ENCODE data around the gene RNF38.
"Not testable (repeated sequence)": the region's sequence is repeated elsewhere in the genome, so short reads cannot be mapped to it uniquely, and the experiment has no call there.

RNF38 gene

DNA sequence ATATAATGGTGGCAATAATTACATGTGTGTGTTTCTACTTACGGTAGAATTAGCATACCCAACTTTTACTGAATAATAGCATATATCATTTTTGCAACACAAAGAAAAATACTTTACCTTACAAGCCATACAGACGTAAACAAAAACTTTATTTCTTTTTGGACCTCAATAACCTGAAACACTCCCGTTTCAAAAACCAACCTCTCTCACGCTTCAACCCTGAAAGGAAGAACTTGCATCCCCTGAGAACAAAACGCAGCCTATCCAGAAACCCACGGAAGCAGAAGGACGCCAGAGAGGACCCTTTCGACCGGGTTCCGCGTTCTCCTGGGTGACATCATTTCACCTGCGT is at the start of gene RNF38:
Gene RNF38 (minus strand): TSS at position 290 of the 352 bp plus-strand sequence. CDS start 161 bp downstream, at position 129.
- no peak for DNase-seq

GRCh38 chr9:36448555-36448954 is 48.5 kb upstream of the RNF38 start:
- not testable (repeated sequence) for DNase-seq

GRCh38 chr9:36448017-36448416 is 47.9 kb upstream of the RNF38 start:
- DNase-seq: no peak

DNA sequence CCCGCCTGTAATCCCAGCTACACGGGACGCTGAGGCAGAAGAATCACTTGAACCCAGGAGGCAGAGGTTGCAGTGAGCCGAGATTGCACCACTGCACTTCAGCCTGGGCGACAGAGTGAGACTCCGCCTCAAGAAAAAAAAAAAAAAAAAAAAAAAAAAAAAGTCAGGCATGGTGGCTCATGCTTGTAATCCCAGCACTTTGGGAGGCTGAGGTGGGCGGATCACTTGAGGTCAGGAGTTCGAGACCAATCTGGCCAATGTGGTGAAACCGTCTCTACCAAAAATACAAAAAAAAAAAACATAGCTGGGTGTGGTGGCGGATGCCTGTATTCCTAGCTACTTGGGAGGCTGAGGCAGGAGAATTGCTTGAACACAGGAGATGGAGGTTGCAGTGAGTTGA is 46.6 kb upstream of the RNF38 start:
- DNase-seq: not testable (repeated sequence)

- no peak for DNase-seq
These were observed 45.8 kb upstream of the RNF38 start for GRCh38 chr9:36445800-36446361.

DNA sequence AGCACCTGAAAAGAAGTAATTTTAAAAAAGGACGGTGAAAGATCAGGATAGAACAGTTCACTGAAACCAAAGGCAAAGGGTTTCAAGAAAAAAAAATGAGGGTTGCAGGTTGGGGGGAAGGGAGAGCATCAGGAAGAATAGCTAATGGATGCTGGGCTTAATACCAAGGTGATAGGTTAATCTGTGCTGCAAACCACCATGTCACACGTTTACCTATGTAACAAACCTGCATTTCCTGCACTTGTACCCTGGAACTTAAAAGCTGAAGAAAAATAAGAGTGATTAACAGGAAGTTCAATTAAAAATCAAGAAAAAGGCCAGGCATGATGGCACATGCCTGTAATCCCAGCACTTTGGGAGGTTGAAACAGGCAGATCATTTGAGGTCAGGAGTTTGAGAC is 44.1 kb upstream of the RNF38 start:
- no peak for DNase-seq

- DNase-seq: no peak
These were observed 43.5 kb upstream of the RNF38 start for GRCh38 chr9:36443581-36443980.

- no peak for DNase-seq
These were observed 42.6 kb upstream of the RNF38 start for GRCh38 chr9:36442710-36443109.

DNA sequence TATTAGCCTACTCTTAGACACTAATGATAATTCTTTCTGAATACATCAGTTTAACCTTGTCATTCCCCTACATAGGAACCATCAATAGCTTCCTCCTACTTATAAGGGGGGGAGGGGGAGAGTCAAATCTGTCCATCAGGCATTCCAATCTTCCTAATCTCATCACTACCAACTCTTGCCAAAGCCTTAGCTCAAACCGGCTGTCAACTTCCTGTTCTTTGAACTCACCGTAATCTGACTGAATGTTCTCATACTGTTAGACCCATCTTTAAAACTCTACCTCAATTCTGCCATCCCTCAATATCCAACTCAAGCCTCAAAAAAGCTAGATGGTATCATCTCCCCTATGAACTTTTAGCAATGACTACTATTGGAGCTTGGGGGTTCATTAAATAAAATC is 41.9 kb upstream of the RNF38 start:
- no peak for DNase-seq

DNA sequence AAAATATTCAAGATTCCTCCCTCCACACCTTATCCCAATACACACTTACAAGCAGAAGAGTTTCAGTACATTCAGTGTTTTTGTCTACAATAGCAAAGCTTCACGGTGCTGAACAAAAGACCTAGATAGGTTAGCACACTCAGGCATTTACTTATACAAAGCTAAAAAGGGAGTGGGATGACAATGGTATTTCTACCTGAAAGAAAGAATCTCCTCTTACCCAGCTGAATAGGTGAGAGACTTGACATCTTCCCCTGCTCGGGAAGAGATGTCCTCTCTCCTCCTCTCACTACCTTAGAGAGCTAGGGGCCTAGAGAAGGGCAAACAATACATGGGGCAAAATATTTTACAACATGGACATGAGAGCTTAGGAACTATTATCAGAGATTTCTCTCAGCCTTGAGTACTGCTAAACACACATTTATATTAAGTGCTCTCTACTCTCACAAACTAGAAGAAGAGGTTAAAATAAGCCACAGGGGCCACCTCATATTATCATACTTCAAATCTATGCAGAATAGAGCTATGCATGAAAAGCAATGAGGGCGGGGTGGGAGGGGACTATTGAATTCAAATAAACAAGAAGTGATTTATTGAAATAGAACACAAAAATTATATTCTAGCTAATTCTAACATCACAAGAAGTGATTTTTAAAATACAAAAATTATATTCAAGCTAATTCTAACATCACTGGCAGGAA is 38.6 kb upstream of the RNF38 start:
- no peak for DNase-seq

GRCh38 chr9:36437790-36438189 is 37.7 kb upstream of the RNF38 start:
- DNase-seq: no peak

DNA sequence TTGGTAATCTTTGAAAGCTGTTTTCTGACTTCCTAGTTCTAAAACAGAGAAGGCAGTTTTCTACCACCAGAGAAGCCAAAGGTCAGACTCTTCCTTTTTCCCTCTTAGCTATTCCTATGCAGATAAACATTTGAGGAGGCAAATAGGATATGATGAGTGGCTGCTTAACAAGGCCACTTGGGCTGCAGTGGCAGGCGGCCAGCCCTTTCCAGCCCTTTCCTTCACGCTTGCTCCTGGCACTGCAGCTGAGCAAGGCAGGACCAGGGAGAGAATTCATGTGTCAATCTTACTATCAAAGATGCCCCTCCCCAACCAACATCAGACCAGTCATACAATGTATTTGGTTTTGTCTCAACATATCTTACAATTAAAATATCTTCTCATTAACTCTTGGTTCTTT is 36.8 kb upstream of the RNF38 start:
- no peak for DNase-seq

DNA sequence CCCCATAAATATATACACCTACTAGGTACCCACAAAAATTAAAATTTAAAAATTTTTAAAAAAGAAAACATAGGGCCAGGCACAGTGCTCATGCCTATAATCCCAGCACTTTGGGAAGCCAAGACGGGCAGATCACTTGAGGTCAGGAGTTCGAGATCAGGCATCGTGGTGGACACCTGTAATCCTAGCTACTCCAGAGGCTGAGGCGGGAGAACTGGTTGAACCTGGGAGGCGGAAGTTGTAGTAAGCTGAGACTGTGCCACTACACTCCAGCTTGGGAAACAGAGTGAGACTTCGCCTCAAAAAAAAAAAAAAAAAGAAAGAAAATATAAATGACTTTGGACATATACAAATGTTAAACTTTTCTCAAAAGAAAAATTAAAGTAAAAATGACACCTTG is 33.3 kb upstream of the RNF38 start:
- no peak for DNase-seq

GRCh38 chr9:36431078-36431477 is 31.0 kb upstream of the RNF38 start:
- DNase-seq: no peak

- no peak for DNase-seq
These were observed 26.9 kb upstream of the RNF38 start for GRCh38 chr9:36426945-36427344.

DNA sequence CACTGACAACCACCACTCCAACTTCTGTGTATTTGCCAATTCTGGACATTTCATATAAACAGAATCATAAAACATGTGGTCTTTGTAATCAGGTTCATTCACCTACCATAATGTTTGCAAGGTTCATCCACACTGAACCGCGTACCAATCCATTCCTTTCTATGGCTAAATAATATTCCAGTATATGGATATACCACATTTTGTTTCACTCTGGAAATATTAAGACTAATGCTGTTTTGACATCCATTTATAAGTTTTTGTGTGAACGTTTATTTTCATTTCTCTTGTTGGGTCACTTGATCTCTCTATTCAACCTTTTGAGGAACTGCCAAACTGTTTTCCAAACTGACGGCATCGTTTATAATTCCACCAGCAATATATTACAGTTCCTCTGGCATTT is 26.3 kb upstream of the RNF38 start:
- DNase-seq: no peak

DNA sequence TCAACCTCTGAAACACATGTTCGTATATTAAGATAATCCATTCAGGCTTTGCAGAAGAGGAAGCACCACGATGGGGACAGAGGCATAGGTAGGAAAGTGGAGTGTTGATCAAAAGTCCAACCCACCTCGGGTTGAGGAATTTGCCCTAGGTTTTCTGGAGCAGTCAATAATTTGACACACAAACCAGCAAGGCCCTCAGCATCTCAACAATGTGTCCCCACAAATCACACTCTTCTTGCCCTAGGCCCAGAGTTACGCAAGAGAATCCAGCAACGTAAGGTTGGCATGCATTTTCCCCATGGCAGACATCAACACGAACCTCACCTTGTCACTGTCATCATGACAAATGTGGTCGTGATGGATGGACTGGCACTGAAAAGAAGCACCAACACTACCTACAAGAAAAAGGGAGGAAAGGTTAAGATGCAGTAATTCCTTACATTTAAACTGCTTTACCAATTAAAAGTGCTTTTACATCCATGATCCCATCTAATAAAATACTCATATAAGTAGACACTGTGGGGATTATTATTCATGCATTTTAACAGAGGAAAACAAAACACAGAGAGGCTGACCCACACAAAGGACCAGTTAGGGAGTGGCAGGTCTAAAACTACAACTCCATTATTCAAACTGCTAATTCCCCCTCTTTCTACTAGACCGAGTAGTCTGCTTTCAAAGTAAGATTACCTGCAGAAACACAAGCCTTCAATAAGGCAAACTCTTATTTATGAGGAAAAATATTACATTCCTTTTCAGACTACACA is 24.4 kb upstream of the RNF38 start:
- DNase-seq: no peak

DNA sequence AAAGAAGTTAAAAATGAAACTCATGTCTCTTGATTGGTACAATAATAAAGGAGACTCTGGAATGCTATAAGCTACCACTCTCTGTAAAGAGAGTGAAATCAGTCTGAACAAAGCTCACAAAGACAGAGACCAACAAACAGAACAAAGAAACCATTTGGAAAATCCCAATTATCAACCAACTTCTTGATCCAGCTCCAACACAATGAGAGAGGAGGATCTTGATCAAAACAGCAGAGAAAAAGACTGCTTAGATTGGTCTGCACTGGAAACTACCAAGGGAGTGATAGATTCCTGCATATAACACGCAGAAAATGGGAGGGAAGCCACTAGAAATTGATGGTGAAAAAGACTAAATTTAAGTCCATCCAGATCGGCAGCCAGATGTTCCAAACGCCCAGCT is 23.1 kb upstream of the RNF38 start:
- DNase-seq: no peak

DNA sequence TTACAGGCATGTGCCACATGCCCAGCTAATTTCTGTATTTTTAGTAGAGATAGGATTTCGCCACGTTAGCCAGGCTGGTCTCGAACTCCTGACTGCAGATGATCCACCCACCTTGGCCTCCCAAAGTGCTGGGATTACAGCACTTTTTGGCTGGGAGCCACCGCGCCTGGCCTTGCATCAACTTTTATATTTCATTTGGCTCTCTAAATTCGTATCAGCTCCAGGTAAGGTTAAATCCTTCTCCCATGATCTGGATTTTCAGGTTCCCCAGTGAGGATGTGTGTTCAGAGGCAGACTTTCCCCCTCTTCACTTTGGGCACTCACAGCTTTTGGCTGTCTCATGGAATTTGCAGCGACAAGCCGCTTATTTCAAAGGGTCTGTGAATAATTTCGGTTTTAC is 16.8 kb upstream of the RNF38 start:
- DNase-seq: no peak

- no peak for DNase-seq
These were observed 15.9 kb upstream of the RNF38 start for GRCh38 chr9:36415822-36416525.

GRCh38 chr9:36411410-36411809 is 11.3 kb upstream of the RNF38 start:
- DNase-seq: not testable (repeated sequence)

GRCh38 chr9:36409076-36409475 is 9.0 kb upstream of the RNF38 start:
- DNase-seq: not testable (repeated sequence)

DNA sequence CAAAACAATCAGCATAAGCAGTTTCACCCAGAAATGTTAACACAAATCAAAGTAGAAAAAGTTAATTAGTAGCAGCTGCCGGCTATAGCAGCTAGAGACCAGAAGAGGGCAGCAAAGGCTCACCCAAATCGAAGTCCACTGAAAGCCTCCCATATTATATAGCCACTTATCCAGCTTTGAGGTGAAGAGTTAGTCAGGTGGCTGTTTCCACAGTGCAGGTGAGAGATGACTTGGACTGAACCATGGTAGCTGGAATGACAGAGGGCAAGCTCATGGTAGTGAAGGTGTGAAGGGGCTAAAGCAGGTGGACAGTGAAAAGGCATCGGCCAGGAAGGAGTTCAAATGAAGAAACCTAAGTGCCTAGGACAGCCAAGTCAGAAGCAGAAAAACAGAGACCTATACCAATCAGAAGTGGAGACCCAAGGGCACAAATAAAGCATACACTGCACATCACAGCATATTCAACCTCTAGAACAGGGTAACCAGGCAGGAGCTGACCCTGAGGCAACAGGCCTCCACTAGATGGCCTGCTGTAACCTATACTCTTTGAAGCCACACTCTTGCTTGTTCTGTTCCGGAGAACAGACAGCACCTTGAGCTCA is 7.2 kb upstream of the RNF38 start:
- no peak for DNase-seq

All from NCI-H1048 (cell line).